ENCODE data around the gene DIPK1C.
A peak's percentile ranks its signal among the peaks of the same experiment; 100 is the strongest.
"Not testable (repeated sequence)": the region's sequence is repeated elsewhere in the genome, so short reads cannot be mapped to it uniquely, and the experiment has no call there.

Gene DIPK1C

GRCh38 chr18:74457043-74457724 is at the start of gene DIPK1C:
TSS of gene DIPK1C (minus strand) at chr18:74457308. CDS start at chr18:74457259, 49 bp downstream.
- no peak for DNase-seq

DNA sequence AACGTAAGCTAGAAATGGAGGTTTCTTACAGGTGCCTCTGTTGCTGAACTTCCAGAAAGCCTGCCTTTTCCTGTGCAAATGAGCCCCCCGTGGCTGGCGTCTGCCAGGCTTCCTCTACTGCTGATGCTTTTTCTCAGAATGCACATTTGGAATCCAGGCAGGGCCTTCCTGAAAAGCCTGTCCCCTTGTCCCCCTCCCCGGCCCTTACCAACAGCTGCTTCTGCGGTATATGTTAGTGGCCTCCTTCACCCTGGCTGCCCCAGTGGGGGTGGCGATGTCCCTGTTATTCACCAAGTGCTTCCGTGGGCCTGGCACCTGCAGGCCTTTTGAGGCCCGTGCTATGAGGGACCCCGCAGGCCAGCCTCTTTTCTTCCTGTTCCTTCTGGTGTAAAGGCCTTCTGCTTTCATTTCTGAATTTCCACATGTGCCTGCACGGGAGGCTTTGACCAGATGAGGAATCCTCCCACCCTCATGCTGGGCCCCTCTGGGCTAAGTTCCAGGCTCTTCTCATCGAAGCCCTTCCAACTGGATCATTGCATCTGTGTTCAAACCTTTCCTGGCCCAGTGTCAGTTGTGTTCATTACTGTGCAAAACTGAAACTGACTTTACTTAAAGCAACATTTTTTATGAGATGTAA is 49.5 kb upstream of the DIPK1C start:
- DNase-seq = no peak

DNA sequence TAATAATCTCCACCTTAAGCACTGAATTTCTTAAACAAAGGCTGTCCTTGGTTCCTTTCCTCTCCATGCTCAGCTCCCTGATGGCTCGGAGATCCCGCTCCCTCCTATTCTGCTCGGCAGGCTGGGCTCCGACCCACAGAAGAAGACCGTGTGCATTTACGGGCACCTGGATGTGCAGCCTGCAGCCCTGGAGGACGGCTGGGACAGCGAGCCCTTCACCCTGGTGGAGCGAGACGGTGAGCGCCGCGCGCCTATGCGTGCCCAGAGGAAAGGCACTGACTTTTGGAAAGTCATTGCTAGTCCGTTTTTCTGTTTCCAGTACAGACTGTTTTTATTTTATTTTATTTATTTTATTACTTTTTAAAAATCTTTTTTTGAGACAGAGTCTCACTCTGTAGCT is 48.7 kb upstream of the DIPK1C start:
- no peak for DNase-seq

DNA sequence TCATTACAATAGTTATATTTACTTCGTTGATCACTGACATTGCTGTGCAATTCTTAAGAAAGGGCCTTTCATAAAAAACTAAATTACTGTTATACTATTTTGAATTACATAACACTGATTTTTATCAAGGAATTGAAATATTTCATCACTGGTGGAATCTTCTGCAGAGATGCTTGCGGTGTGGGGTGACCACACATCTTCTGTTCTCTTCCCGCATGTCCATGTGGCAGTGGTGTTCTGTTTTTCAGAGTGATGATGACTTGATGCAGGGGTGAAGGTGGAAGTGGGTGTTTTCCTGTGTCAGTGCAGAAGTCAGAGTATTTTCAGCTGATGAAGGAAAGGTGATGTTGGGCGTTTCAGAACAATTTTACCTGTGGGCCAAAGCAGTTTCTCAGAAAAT is 46.0 kb upstream of the DIPK1C start:
- DNase-seq = no peak

DNA sequence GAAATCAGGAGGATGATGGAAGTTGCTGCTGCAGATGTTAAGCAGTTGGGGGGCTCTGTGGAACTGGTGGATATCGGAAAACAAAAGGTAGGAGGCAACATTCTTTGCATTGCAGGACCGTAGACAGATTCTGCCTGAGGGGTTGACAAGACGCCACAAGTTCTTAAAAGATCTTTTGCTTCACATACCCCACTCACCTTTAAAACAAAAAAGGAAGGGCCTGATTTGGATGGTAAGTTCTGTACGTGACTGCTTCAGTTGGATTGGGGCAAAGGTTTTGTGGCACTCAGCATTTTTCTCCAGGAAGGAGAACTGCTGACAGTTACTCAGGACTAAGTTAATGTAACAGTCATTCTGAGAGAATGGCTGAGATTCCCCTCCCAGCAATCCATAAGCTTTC is 44.3 kb upstream of the DIPK1C start:
- no peak for DNase-seq

DNA sequence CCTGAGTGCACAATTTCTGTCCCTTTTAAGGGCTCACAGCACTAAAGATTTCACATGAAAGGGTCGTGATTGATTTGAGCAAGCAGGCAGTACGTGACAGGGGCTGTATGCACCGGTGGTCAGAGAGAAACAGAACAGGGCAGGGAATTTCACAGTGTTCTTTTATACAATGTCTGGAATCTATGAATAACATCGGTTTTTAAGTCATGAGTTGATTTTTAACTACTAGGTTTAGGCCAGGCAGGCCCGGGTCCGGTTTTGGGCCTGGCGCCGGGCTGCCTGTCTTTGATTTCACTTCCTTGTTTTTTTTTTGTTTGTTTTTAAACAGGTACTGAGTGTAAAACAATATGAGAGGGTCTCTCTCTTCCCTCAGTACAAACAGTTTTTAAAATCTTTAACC is 43.7 kb upstream of the DIPK1C start:
- DNase-seq = not testable (repeated sequence)

GRCh38 chr18:74500372-74500771 is 43.3 kb upstream of the DIPK1C start:
- DNase-seq = no peak

GRCh38 chr18:74499633-74500032 is 42.5 kb upstream of the DIPK1C start:
- DNase-seq = no peak

- no peak for DNase-seq
These were observed 41.9 kb upstream of the DIPK1C start for GRCh38 chr18:74498712-74499627.

- no peak for DNase-seq
These were observed 40.7 kb upstream of the DIPK1C start for GRCh38 chr18:74497778-74498177.

DNA sequence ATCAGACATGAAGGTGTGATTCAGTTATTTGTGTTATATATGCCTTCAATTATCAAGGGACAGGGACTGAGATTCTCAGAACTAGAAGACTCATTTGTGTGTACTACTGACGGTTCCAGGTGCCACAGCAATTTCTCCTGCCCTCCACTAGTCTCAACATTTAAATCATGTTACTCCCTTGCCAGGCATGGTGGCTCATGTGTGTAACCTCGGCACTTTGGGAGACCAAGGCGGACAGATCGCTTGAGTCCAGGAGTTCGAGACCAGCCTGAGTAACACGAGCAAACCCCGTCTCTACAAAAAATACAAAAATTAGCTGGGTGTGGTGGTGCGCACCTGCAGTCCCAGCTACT is 40.2 kb upstream of the DIPK1C start:
- no peak for DNase-seq

DNA sequence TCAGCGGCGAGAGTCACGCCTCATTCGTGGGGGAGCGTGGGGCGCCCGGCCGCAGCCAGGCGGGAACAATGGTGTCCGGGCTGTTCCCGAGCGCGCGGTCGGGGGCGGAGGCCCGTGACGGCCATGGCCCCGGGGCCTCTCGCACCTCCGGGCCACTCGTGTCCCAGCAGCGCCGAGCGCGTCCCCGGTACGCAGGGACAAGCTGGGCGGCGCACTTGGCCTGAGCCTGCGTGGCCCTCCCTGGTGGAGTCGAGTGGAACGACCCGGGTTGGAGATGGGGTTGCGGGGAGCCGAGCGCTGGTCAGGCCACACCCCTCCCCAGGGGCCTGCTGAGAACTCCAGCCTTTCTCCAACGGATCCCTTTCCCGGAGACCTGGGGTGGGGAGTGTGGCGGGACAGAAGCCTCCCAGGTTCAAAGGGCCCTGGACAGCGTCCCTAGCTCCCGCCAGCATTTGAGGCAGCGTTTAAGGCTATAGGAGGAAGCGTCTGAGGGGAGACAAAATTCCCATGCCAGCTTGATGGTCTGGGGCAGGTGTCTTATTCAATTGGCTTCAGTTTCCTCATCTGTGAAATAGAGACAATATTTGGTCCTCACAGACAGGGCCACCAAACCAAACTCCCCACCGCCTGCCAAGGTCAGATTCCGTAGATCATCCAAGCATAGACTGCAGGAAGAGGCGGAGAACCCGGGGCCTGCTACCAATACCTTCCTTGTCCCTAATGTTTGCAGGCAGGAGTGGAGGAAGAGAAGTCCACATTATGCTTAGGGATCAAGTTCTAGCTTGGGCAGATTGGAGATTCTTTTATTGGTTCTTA is 39.6 kb upstream of the DIPK1C start:
- no peak for DNase-seq

- peak; percentile 93 for DNase-seq
These were observed 38.7 kb upstream of the DIPK1C start, which contains the start of gene CNDP2 for GRCh38 chr18:74495581-74496507. TSS of gene CNDP2 (plus strand) at chr18:74496363. CDS start at chr18:74499974, 3,611 bp downstream.

DNA sequence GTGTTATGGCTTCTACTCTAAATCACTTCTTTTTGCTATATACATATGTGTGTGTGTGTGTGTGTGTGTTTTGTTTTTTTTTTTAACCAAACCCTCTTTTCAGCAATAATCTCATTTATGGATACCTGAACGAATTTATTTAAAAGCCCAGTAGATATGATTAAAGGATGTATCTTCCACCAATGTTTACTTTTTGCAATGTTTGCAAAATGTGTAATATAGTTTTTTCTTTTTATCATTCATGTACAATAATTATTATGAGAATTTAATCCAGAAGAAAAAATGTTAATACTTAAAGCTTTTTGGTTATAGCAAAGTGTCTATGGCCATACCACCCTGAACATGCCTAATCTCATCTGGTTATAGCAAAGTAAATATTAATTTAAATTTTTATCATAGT is 37.4 kb upstream of the DIPK1C start:
- no peak for DNase-seq

DNA sequence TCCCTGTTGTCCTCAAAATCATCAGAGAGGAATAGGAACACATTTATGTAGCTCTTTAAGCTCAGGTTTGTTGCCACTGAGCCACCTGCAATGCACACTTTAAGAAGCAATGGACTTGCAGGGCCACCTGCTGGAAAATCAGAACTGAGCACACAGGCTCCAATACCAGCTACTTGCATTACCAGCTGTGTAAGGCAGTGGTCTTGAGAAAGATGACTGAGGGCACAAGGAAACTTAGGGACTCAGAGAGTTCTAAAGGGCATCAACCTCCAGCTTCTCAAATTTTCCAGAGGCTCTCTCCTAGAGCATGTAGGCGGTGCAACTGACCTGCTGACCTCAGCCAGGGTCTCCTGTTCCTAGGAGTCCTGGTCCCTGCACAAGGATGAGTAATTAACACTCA is 36.6 kb upstream of the DIPK1C start:
- DNase-seq = peak; percentile 31

DNA sequence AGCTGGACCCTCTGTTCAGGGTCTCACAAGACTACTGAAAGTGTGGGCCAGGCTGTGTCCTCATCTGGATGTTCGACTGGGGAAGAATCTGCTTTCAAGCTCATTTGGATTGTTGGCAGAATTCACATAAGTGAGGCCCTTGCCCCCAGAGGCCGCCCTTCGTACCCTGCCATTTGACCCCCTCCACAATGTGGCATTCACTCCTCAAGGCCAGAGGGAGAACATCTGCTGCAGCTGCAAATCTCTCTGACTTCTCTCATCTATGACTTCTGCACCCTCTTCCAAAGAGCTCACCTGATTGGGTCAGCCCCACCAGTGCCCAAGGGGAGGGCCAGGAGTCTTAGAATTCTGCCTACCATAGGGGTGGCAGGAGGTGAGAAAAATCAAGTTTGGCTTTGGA is 35.2 kb upstream of the DIPK1C start:
- no peak for DNase-seq

- no peak for DNase-seq
These were observed 32.6 kb upstream of the DIPK1C start for GRCh38 chr18:74489676-74490075.

- DNase-seq = no peak
These were observed 31.8 kb upstream of the DIPK1C start for GRCh38 chr18:74488864-74489263.

DNA sequence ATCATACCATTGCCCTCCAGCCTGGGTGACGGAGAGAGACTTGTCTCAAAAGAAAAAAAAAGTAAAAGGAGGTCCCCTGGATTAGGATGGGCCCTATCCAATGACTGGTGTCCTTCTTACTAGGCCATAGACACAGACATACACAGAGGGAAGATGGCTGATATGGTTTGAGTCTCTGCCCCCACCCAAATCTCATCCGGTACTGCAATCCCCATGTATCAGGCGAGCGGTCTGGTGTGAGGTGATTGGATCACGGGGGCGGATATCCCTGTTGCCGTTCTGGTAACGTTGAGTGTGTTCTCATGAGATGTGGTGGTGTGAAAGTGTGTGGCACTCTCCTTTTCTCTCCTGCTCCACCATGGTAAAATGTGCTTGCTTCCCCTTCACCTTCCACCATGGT is 31.2 kb upstream of the DIPK1C start:
- no peak for DNase-seq

GRCh38 chr18:74486119-74486849 is 29.2 kb upstream of the DIPK1C start:
- no peak for DNase-seq

- DNase-seq = no peak
These were observed 25.6 kb upstream of the DIPK1C start for GRCh38 chr18:74482697-74483096.

Measured in DMS 273 treated with DMSO at 0.1 percent for 48 hours (cell line).